ENCODE measurements around the gene C2orf66. TPM values are rescaled to one million over a fixed set of nuclear protein-coding genes. Genes with fewer than 3 reads are reported as not detected.

C2orf66 gene
- total RNA-seq, 2 donors from 2014 or later: 0.32 TPM; not detected in 1

DNA sequence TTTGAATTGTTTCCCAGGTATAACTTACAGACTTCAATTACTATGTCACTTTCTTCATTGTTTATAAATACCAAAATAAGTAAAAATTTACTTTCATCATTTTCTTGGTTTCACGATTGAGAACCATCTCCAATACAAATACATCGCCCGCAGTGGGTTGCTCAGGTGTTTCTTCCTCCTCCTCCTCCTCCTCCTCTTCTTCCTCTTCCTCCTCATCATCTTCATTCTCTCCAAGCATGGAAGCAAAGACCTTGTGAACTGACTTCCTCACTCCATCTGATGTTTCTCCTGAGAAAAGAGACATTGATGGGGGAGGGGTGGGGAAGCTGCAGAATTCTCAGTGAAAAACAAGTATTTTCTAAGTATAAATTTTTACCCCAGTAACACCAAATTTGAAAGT, 16.3 kb downstream of the C2orf66 start:
- no peak for DNase-seq (ENCODE audit: low spot score)
- Histone ChIP-seq H3K4me3 (no peak overlapping the region), H3K36me3 (no peaks in the 10 kb centered on the region), H3K4me1 (replicated peaks) (no peaks in the 10 kb centered on the region), H3K27ac (no peak overlapping the region), H3K27me3 (replicated peaks; ENCODE audit: insufficient read depth) (no peaks in the 10 kb centered on the region), H3K9me3 (no peaks in the 10 kb centered on the region)
- intact Hi-C loops (cut with DNase I): no loop called here
- 94% methylated on average over 3 of the region's 3 CpGs for WGBS
- no peak for TF ChIP-seq POLR2AphosphoS5 (IDR thresholded peaks at IDR 0.05)
- TF ChIP-seq POLR2A (IDR thresholded peaks at IDR 0.05): no peak
- TF ChIP-seq, protein P1, sequence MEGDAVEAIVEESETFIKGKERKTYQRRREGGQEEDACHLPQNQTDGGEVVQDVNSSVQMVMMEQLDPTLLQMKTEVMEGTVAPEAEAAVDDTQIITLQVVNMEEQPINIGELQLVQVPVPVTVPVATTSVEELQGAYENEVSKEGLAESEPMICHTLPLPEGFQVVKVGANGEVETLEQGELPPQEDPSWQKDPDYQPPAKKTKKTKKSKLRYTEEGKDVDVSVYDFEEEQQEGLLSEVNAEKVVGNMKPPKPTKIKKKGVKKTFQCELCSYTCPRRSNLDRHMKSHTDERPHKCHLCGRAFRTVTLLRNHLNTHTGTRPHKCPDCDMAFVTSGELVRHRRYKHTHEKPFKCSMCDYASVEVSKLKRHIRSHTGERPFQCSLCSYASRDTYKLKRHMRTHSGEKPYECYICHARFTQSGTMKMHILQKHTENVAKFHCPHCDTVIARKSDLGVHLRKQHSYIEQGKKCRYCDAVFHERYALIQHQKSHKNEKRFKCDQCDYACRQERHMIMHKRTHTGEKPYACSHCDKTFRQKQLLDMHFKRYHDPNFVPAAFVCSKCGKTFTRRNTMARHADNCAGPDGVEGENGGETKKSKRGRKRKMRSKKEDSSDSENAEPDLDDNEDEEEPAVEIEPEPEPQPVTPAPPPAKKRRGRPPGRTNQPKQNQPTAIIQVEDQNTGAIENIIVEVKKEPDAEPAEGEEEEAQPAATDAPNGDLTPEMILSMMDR (IDR thresholded peaks at IDR 0.05): no peak

- TF ChIP-seq POLR2AphosphoS5 (IDR thresholded peaks at IDR 0.05) (no peak), POLR2A (IDR thresholded peaks at IDR 0.05) (no peak)
- TF ChIP-seq, protein P1 (IDR thresholded peaks at IDR 0.05): no peak
- 96% methylated on average over 4 of the region's 4 CpGs for WGBS
- H3K4me1 ChIP-seq (replicated peaks): no peaks in the 10 kb centered on the region
- H3K9me3 ChIP-seq: no peaks in the 10 kb centered on the region
- no peak overlapping the region for H3K4me3 ChIP-seq
- intact Hi-C loops (cut with DNase I): no loop called here
- no peak overlapping the region for H3K27ac ChIP-seq
- no peak for DNase-seq (ENCODE audit: low spot score)
- no peaks in the 10 kb centered on the region for H3K36me3 ChIP-seq
- H3K27me3 ChIP-seq (replicated peaks; ENCODE audit: insufficient read depth): no peaks in the 10 kb centered on the region
These were observed 25.6 kb downstream of the C2orf66 start for GRCh38 chr2:196783431-196784094.

DNA sequence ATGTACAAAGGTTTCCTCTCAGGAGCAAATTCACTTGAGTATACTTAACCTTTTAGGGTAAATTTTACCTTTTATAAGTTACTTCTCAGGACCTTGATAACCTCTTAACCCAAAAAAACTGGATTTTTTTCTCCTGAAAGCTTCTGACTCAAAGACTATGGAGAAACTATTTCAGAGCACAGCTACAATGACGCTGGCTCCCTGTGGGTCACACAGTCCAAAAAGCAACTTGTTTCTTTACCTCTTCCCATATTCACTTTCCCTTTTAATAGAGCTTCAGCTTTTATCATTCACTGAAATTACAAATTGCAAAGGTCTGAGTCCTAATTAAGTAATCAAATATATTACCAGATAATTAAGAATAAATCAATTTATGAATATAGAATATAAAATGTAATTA, 42.1 kb downstream of the C2orf66 start:
- intact Hi-C loops (cut with DNase I): no loop called here
- H3K4me3 ChIP-seq: no peak overlapping the region
- no peak for TF ChIP-seq POLR2A (IDR thresholded peaks at IDR 0.05)
- no peak for TF ChIP-seq POLR2AphosphoS5 (IDR thresholded peaks at IDR 0.05)
- TF ChIP-seq, protein P1 (IDR thresholded peaks at IDR 0.05): no peak
- H3K36me3 ChIP-seq: no peaks in the 10 kb centered on the region
- WGBS: 88% methylated on average over 1 of the region's 1 CpG
- no peaks in the 10 kb centered on the region for H3K4me1 ChIP-seq (replicated peaks)
- H3K27ac ChIP-seq: no peak overlapping the region
- no peaks in the 10 kb centered on the region for H3K9me3 ChIP-seq
- no peak for DNase-seq (ENCODE audit: low spot score)
- H3K27me3 ChIP-seq (replicated peaks; ENCODE audit: insufficient read depth): no peaks in the 10 kb centered on the region

- no peaks in the 10 kb centered on the region for H3K4me1 ChIP-seq (replicated peaks)
- no peaks in the 10 kb centered on the region for H3K27me3 ChIP-seq (replicated peaks; ENCODE audit: insufficient read depth)
- no peak overlapping the region for H3K27ac ChIP-seq
- no peaks in the 10 kb centered on the region for H3K9me3 ChIP-seq
- no peak overlapping the region for H3K4me3 ChIP-seq
- WGBS: 70% methylated on average over 5 of the region's 5 CpGs
- no peaks in the 10 kb centered on the region for H3K36me3 ChIP-seq
- TF ChIP-seq POLR2A (IDR thresholded peaks at IDR 0.05) (no peak), POLR2AphosphoS5 (IDR thresholded peaks at IDR 0.05) (no peak)
- TF ChIP-seq, protein P1 (IDR thresholded peaks at IDR 0.05): no peak
- intact Hi-C loops (cut with DNase I): no loop called here
- DNase-seq (ENCODE audit: low spot score): no peak
These were observed 49.8 kb downstream of the C2orf66 start for GRCh38 chr2:196759378-196759706.
